GM21515 (cell line): ENCODE data around the gene NUMB.

Source experiments
- ATAC-seq: cut with Tn5 transposase; IDR thresholded peaks from one replicate; pipeline ENCODE4 v1.9.1; 2021; ENCODE audit not compliant: unreplicated experiment

Gene NUMB

GRCh38 chr14:73465823-73466532 lies 7.6 kb upstream of the NUMB start:
- ATAC-seq, result no peak

GRCh38 chr14:73463411-73463810 lies 5.1 kb upstream of the NUMB start:
- ATAC-seq, result no peak

- ATAC-seq, result no peak
Measured at GRCh38 chr14:73462815-73463214, 4.5 kb upstream of the NUMB start.

- ATAC-seq, result no peak
Measured at GRCh38 chr14:73462048-73462715, 3.8 kb upstream of the NUMB start.

GRCh38 chr14:73461478-73462047 lies 3.2 kb upstream of the NUMB start:
- ATAC-seq, result no peak

- ATAC-seq, result no peak
Measured at GRCh38 chr14:73460691-73461127, 2.4 kb upstream of the NUMB start.

GRCh38 chr14:73459959-73460358 lies 1.6 kb upstream of the NUMB start:
- no peak for ATAC-seq

GRCh38 chr14:73457924-73458182 lies 493 bp downstream of the NUMB start:
- no peak for ATAC-seq

GRCh38 chr14:73457041-73457923 lies 1.1 kb downstream of the NUMB start:
- ATAC-seq, result no peak

GRCh38 chr14:73455294-73455693 lies 3.1 kb downstream of the NUMB start:
- ATAC-seq, result no peak

- ATAC-seq, result no peak
Measured at GRCh38 chr14:73452341-73453186, 5.8 kb downstream of the NUMB start.

GRCh38 chr14:73443758-73444157 lies 14.6 kb downstream of the NUMB start:
- ATAC-seq, result no peak

- no peak for ATAC-seq
Measured at GRCh38 chr14:73441286-73441685, 17.1 kb downstream of the NUMB start.

- ATAC-seq, result no peak
Measured at GRCh38 chr14:73438993-73439392, 19.4 kb downstream of the NUMB start.

GRCh38 chr14:73437206-73437605 lies 21.1 kb downstream of the NUMB start:
- ATAC-seq, result no peak

GRCh38 chr14:73432124-73432523 lies 26.2 kb downstream of the NUMB start:
- no peak for ATAC-seq

- no peak for ATAC-seq
Measured at GRCh38 chr14:73428353-73428824, 30.0 kb downstream of the NUMB start.

GRCh38 chr14:73427516-73428264 lies 30.7 kb downstream of the NUMB start:
- ATAC-seq, result no peak

- ATAC-seq, result no peak
Measured at GRCh38 chr14:73426877-73427276, 31.5 kb downstream of the NUMB start.

GRCh38 chr14:73424453-73424852 lies 33.9 kb downstream of the NUMB start:
- no peak for ATAC-seq
